SJCRH30 (cell line): ENCODE results near the gene SOX30. TPM values are rescaled to one million over a fixed set of nuclear protein-coding genes. Genes with fewer than 3 reads are reported as not detected.

Experiments
- DNase-seq, 2 experiments: peaks; one replicate each; pipeline ENCODE4 v3.0.0-alpha.2; 2015 to 2020
- H3K27ac ChIP-seq: fragments of 250-450 bp; sonication (Bioruptor Pico); 2 replicates; pipeline ENCODE4 v1.5.1; 2020; ENCODE audit warnings: mild to moderate bottlenecking, moderate library complexity
- H3K27me3 ChIP-seq: fragments of 250-450 bp; sonication (Bioruptor Pico); 2 replicates; pipeline ENCODE4 v1.5.1; 2020; ENCODE audit warnings: mild to moderate bottlenecking, moderate library complexity
- H3K36me3 ChIP-seq: fragments of 250-450 bp; sonication (Bioruptor Pico); 2 replicates; pipeline ENCODE4 v1.5.1; 2020; ENCODE audit warnings: mild to moderate bottlenecking, moderate library complexity
- H3K4me1 ChIP-seq: fragments of 250-450 bp; sonication (Bioruptor Pico); 2 replicates; pipeline ENCODE4 v1.5.1; 2020; ENCODE audit warnings: mild to moderate bottlenecking, moderate library complexity
- H3K4me3 ChIP-seq: fragments of 250-450 bp; sonication (Bioruptor Pico); 2 replicates; pipeline ENCODE4 v1.5.1; 2020; ENCODE audit warnings: mild to moderate bottlenecking, moderate library complexity
- H3K9me3 ChIP-seq: fragments of 250-450 bp; sonication (Bioruptor Pico); replicated peaks from 2 replicates; pipeline ENCODE4 v1.5.1; 2020; ENCODE audit warnings: mild to moderate bottlenecking, moderate library complexity
- total RNA-seq: library from RNA; depleted of rRNA; stranded (reverse); fragments of >200 nt; shearing (Covaris generic); gene quantifications from 2 replicates; pipeline ENCODE4 v1.2.3, GENCODE V29; 2014

SOX30 gene
- total RNA-seq, 1 experiment from 2014 or later: not detected

DNA sequence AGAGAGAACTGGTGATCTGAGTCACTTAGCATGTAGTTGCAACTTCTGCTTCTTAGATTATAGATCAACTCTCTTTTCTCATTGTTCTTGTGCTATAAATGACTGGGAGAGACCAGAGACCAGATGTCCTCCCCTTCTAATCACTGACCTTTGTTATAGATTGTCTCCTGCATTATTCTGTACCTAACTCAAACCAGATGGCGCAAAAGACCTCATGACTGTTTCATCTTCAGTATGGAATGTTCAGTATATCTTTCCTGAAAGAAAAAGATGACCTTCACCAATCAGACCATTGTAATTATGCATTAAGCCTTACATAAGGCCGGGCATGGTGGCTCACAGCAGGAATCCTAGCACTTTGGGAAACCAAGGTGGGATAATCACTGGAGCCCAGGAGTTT lies 46.2 kb downstream of the SOX30 start:
- Histone ChIP-seq H3K27me3 (no peaks in the 10 kb centered on the region), H3K9me3 (no peaks in the 10 kb centered on the region; the same call in 1 of the 2 replicates), H3K27ac (no peak overlapping the region), H3K36me3 (no peaks in the 10 kb centered on the region), H3K4me1 (peaks cover 19% of the 10 kb centered on the region), H3K4me3 (no peak overlapping the region)
- no peak for DNase-seq

- H3K36me3 ChIP-seq: no peaks in the 10 kb centered on the region
- H3K27ac ChIP-seq: peak overlapping the region; percentile 21
- H3K9me3 ChIP-seq: peaks cover 1% of the 10 kb centered on the region; the same call in 1 of the 2 replicates
- H3K4me3 ChIP-seq: no peak overlapping the region
- peaks cover 3% of the 10 kb centered on the region; the same call in 1 of the 2 replicates for H3K4me1 ChIP-seq
- DNase-seq: no peak
- H3K27me3 ChIP-seq: no peaks in the 10 kb centered on the region
Observed at GRCh38 chr5:157603333-157604190, 48.7 kb downstream of the SOX30 start.

DNA sequence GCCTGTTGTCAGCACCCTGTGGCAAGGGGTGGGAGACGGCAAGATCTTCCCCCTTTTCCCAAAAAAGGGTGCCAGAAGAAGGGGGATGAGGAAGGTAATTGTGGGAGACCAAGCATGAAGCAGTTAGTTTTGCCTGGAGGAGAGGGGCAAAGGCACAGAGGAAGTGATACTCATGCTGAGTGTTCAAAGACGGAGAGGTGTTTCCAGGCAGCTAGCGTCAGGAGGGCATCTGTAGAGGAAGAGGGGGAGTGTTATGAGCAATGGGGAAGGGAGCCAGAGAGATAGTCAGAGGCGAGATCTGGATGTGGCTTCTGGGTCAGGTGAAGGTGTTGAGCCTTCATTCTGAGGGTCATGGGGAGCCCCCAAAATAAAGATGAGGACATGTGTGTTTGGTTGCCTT lies 49.7 kb downstream of the SOX30 start:
- no peak for DNase-seq
- Histone ChIP-seq H3K4me3 (no peak overlapping the region), H3K36me3 (no peaks in the 10 kb centered on the region), H3K27ac (no peak overlapping the region), H3K9me3 (peaks cover 5% of the 10 kb centered on the region; the same call in 1 of the 2 replicates), H3K27me3 (no peaks in the 10 kb centered on the region), H3K4me1 (peaks cover 9% of the 10 kb centered on the region)

GRCh38 chr5:157600252-157600651 lies 52.0 kb downstream of the SOX30 start:
- H3K4me3 ChIP-seq: no peak overlapping the region
- DNase-seq: no peak
- H3K27me3 ChIP-seq: no peaks in the 10 kb centered on the region
- H3K36me3 ChIP-seq: no peaks in the 10 kb centered on the region
- peaks cover 21% of the 10 kb centered on the region for H3K4me1 ChIP-seq
- H3K9me3 ChIP-seq: peaks cover 5% of the 10 kb centered on the region; the same call in 1 of the 2 replicates
- H3K27ac ChIP-seq: no peak overlapping the region

DNA sequence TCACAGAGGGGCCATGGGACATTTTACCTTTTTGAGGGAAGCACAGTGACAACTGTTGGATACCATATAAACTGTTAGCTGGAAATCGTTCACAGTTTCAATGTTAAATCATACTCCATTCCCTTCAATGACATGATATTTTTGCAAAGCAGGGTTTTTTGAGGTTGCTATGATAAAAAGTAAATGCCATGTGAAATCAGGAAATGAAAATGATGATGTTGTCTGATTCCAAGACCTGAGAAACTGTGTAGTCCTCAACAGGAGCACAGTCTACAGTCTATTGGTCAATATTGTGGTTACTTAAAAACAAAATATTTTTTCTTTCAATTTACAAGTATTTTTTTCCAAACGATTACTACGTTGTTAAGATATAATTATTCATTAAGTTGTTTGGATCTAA lies 52.7 kb downstream of the SOX30 start:
- no peak for DNase-seq
- H3K27ac ChIP-seq: no peak overlapping the region
- no peaks in the 10 kb centered on the region for H3K27me3 ChIP-seq
- no peak overlapping the region for H3K4me3 ChIP-seq
- no peaks in the 10 kb centered on the region for H3K36me3 ChIP-seq
- peaks cover 5% of the 10 kb centered on the region; the same call in 1 of the 2 replicates for H3K9me3 ChIP-seq
- peaks cover 27% of the 10 kb centered on the region for H3K4me1 ChIP-seq

DNA sequence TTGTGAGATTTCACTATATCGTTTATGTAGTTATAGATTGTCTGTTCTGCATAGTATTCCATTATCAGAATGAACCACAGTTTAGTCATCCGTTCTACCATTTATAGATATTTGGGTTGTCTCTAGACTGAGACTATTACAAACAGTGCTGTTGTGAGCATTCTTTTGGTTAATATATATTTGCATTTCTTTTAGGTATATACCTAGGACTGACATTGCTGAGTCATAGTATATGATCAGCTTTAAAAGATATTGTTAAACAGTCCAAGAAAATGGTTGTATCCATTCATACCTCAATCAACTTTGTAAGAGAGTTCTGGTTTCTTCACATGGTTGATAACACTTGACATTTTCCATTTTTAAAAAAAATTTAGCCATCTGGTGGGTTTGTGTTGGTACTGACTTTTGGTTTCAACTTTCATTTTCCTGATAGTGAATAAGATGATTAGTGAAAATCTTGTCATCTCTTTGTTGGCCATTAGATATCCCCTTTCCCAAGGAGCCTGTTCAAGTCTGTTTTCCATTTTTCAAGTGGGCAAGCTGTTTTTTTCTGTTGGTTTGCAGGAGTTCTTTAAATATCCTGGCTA lies 53.8 kb downstream of the SOX30 start:
- H3K4me1 ChIP-seq: peaks cover 39% of the 10 kb centered on the region
- no peak for DNase-seq
- no peaks in the 10 kb centered on the region for H3K36me3 ChIP-seq
- H3K27ac ChIP-seq: peak overlapping the region; percentile 60; the same call in 1 of the 2 replicates
- H3K9me3 ChIP-seq: peaks cover 5% of the 10 kb centered on the region; the same call in 1 of the 2 replicates
- H3K4me3 ChIP-seq: no peak overlapping the region
- no peaks in the 10 kb centered on the region for H3K27me3 ChIP-seq

- H3K9me3 ChIP-seq: peaks cover 5% of the 10 kb centered on the region; the same call in 1 of the 2 replicates
- H3K27me3 ChIP-seq: no peaks in the 10 kb centered on the region
- H3K4me3 ChIP-seq: no peak overlapping the region
- DNase-seq: peak; percentile 39 to 91
- H3K36me3 ChIP-seq: no peaks in the 10 kb centered on the region
- peak overlapping the region; percentile 60 for H3K27ac ChIP-seq
- H3K4me1 ChIP-seq: peaks cover 48% of the 10 kb centered on the region
Observed at GRCh38 chr5:157597277-157597676, 55.0 kb downstream of the SOX30 start.

DNA sequence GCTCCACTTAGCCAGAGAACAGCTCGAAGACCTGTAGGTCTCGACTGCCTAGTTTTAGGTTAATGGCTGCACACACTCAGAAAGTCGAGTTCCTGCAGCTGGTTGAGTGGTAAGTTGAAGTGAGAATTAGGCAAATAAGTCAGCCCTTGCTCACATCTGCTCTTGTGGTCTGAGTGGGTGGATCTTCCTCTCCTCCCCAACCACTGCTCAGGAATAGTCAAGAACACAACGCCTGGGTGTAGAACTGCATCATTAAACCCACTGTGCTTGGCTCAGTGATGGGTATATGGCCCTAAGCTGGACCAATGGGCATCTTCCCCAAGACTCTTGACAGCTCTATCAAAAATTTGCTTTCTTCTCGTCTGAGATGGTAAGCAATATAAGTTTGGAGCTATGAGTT lies 55.8 kb downstream of the SOX30 start:
- Histone ChIP-seq H3K36me3 (no peaks in the 10 kb centered on the region), H3K27ac (peak overlapping the region; percentile 60), H3K4me1 (peaks cover 54% of the 10 kb centered on the region), H3K9me3 (peaks cover 5% of the 10 kb centered on the region; the same call in 1 of the 2 replicates), H3K4me3 (no peak overlapping the region), H3K27me3 (no peaks in the 10 kb centered on the region)
- DNase-seq: peak in 1 of 2 experiments; percentile 58

DNA sequence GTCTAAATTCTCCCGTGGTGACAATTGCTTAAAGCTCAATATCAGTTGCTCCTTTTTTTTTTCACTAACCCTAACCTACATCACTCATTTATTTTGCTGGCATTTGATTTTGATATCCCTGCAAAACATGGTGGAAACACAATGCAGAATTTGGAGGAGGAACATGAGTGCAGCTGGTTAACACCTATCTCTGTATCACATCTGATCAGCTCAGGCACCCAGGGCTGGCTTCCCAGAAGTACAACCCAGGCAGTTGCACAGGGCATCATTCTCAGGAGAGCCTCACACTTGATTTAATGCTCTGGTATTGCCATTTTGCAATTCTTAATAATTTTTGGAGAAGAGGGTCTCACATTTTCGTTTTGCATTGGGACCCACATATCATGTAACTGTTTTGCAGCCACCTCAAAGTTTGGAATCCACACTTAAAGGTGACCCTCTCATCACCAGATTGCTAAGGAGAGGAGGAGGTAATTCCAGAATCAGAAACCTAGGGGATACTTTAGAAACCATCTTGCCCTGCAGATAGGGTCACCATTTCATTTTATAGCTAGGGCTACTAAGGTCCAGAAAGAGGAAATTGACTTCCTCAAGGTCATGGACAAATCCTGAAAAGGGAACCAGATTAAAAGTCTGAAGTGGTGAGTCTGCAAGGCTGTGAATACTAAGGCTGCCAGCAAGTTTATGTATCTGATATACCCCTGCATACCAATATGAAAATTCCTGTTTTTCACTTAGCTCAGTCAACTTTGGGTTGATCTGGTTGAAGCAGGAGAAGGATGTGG lies 57.4 kb downstream of the SOX30 start:
- Histone ChIP-seq H3K27me3 (no peaks in the 10 kb centered on the region), H3K4me1 (peaks cover 54% of the 10 kb centered on the region), H3K27ac (no peak overlapping the region), H3K9me3 (peaks cover 5% of the 10 kb centered on the region; the same call in 1 of the 2 replicates), H3K36me3 (no peaks in the 10 kb centered on the region), H3K4me3 (no peak overlapping the region)
- DNase-seq: no peak

- Histone ChIP-seq H3K27me3 (no peaks in the 10 kb centered on the region), H3K4me1 (peaks cover 54% of the 10 kb centered on the region), H3K27ac (no peak overlapping the region), H3K9me3 (peaks cover 5% of the 10 kb centered on the region; the same call in 1 of the 2 replicates), H3K36me3 (no peaks in the 10 kb centered on the region), H3K4me3 (no peak overlapping the region)
- DNase-seq: no peak
Observed at GRCh38 chr5:157594257-157594656, 58.0 kb downstream of the SOX30 start.

- Histone ChIP-seq H3K9me3 (peaks cover under 1% of the 10 kb centered on the region; the same call in 1 of the 2 replicates), H3K4me3 (peak overlapping the region; percentile 1; the same call in 1 of the 2 replicates), H3K27me3 (no peaks in the 10 kb centered on the region), H3K36me3 (no peaks in the 10 kb centered on the region), H3K27ac (peak overlapping the region; percentile 84), H3K4me1 (peaks cover 52% of the 10 kb centered on the region)
- peak; percentile 17 to 54 for DNase-seq
Observed at GRCh38 chr5:157593052-157593757, 59.0 kb downstream of the SOX30 start.

DNA sequence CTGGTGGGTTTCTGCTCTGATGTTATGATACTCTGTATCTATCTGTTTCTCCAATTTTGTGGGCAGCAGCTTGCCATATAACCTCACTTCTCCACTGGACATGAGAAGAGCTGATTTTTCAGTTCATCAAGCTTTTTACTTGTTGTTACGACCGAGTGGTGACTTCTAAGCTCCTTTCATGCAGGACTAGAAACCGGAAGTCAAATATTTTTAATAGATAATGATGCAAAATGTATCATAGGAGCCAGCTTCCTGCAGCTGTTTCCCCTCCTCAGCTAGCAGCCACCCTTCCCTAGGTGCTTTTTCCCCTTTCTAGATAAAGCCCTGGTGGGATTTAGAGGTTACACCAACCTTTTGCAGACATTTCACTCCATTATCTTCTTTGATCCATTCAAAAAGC lies 59.6 kb downstream of the SOX30 start:
- Histone ChIP-seq H3K27ac (peak overlapping the region; percentile 84), H3K36me3 (no peaks in the 10 kb centered on the region), H3K27me3 (no peaks in the 10 kb centered on the region), H3K4me1 (peaks cover 49% of the 10 kb centered on the region), H3K9me3 (no peaks in the 10 kb centered on the region), H3K4me3 (peak overlapping the region; percentile 1; the same call in 1 of the 2 replicates)
- DNase-seq: peak; percentile 58 to 73

- H3K4me3 ChIP-seq: no peak overlapping the region
- H3K9me3 ChIP-seq: no peaks in the 10 kb centered on the region
- H3K27ac ChIP-seq: no peak overlapping the region
- DNase-seq: no peak
- no peaks in the 10 kb centered on the region for H3K27me3 ChIP-seq
- no peaks in the 10 kb centered on the region for H3K36me3 ChIP-seq
- peaks cover 35% of the 10 kb centered on the region for H3K4me1 ChIP-seq
Observed at GRCh38 chr5:157590478-157590877, 61.8 kb downstream of the SOX30 start.

- no peaks in the 10 kb centered on the region for H3K27me3 ChIP-seq
- no peaks in the 10 kb centered on the region for H3K36me3 ChIP-seq
- no peaks in the 10 kb centered on the region for H3K9me3 ChIP-seq
- no peak overlapping the region for H3K4me3 ChIP-seq
- DNase-seq: no peak
- no peaks in the 10 kb centered on the region for H3K4me1 ChIP-seq
- no peak overlapping the region for H3K27ac ChIP-seq
Observed at GRCh38 chr5:157584628-157585027, 67.6 kb downstream of the SOX30 start.
